ENCODE measurements around the gene ARHGEF28.

ARHGEF28 gene

GRCh38 chr5:73783828-73784227 is 157.8 kb downstream of the ARHGEF28 start:
- DNase-seq (ENCODE audit: low read depth) = no peak

- no peak for DNase-seq (ENCODE audit: low read depth)
Observed at GRCh38 chr5:73786043-73786831, 160.2 kb downstream of the ARHGEF28 start.

- DNase-seq (ENCODE audit: low read depth) = no peak
Observed at GRCh38 chr5:73789851-73790281, 163.9 kb downstream of the ARHGEF28 start.

- DNase-seq (ENCODE audit: low read depth) = no peak
Observed at GRCh38 chr5:73791389-73791788, 165.4 kb downstream of the ARHGEF28 start.

GRCh38 chr5:73792687-73793320 is 166.8 kb downstream of the ARHGEF28 start:
- DNase-seq (ENCODE audit: low read depth) = peak; percentile 40

GRCh38 chr5:73793911-73794310 is 167.9 kb downstream of the ARHGEF28 start:
- DNase-seq (ENCODE audit: low read depth) = no peak

GRCh38 chr5:73796164-73797131 is 170.5 kb downstream of the ARHGEF28 start:
- peak; percentile 54 for DNase-seq (ENCODE audit: low read depth)

GRCh38 chr5:73797132-73797510 is 171.1 kb downstream of the ARHGEF28 start:
- no peak for DNase-seq (ENCODE audit: low read depth)

GRCh38 chr5:73799401-73799972 is 173.5 kb downstream of the ARHGEF28 start:
- DNase-seq (ENCODE audit: low read depth) = no peak

GRCh38 chr5:73801686-73802085 is 175.7 kb downstream of the ARHGEF28 start:
- no peak for DNase-seq (ENCODE audit: low read depth)

GRCh38 chr5:73805449-73805848 is 179.5 kb downstream of the ARHGEF28 start:
- DNase-seq (ENCODE audit: low read depth) = no peak

GRCh38 chr5:73808911-73809310 is 182.9 kb downstream of the ARHGEF28 start:
- DNase-seq (ENCODE audit: low read depth) = no peak

- no peak for DNase-seq (ENCODE audit: low read depth)
Observed at GRCh38 chr5:73810429-73810828, 184.4 kb downstream of the ARHGEF28 start.

- no peak for DNase-seq (ENCODE audit: low read depth)
Observed at GRCh38 chr5:73812457-73812856, 186.5 kb downstream of the ARHGEF28 start.

GRCh38 chr5:73812962-73813588 is 187.1 kb downstream of the ARHGEF28 start:
- no peak for DNase-seq (ENCODE audit: low read depth)

- DNase-seq (ENCODE audit: low read depth) = no peak
Observed at GRCh38 chr5:73814233-73814846, 188.3 kb downstream of the ARHGEF28 start.

GRCh38 chr5:73815631-73816030 is 189.6 kb downstream of the ARHGEF28 start:
- DNase-seq (ENCODE audit: low read depth) = no peak

- no peak for DNase-seq (ENCODE audit: low read depth)
Observed at GRCh38 chr5:73816656-73817420, 190.8 kb downstream of the ARHGEF28 start.

GRCh38 chr5:73818357-73818756 is 192.4 kb downstream of the ARHGEF28 start:
- no peak for DNase-seq (ENCODE audit: low read depth)

GRCh38 chr5:73820326-73820725 is 194.3 kb downstream of the ARHGEF28 start:
- no peak for DNase-seq (ENCODE audit: low read depth)

Measured in HS-27A (cell line).